HepG2 (cell line): ENCODE results near the gene CA4. TPM values are rescaled to one million over a fixed set of nuclear protein-coding genes. Genes with fewer than 3 reads are reported as not detected.

Experiments used
- FOXM1 ChIP-seq: sonication (generic); formaldehyde crosslinking; IDR thresholded peaks from 2 replicates; pipeline ENCODE4 v1.5.0; 2020; ENCODE audit warnings: missing genetic modification reagents
- HNRNPK ChIP-seq: fragments of 200-400 bp; formaldehyde crosslinking; IDR thresholded peaks from 2 replicates; pipeline ENCODE4 v1.6.1; 2018; ENCODE audit warnings: low read length, low read depth, moderate library complexity, mild to moderate bottlenecking; ENCODE audit not compliant: poor library complexity, severe bottlenecking
- MTA3 ChIP-seq: sonication (generic); formaldehyde crosslinking; IDR thresholded peaks from 2 replicates; pipeline ENCODE4 v1.4.0; 2020; ENCODE audit warnings: missing genetic modification reagents
- NFYC ChIP-seq: IDR thresholded peaks from 2 replicates; pipeline ENCODE4 v1.6.1; 2016; ENCODE audit warnings: missing genetic modification reagents, missing compliant biosample characterization
- SNAI1 ChIP-seq: sonication (generic); formaldehyde crosslinking; IDR thresholded peaks from 2 replicates; pipeline ENCODE4 v1.5.0; 2020; ENCODE audit warnings: mild to moderate bottlenecking, missing genetic modification reagents, borderline replicate concordance
- SSRP1 ChIP-seq: IDR thresholded peaks from 2 replicates; pipeline ENCODE4 v1.6.1; 2016; ENCODE audit warnings: control low read depth
- TRIM24 ChIP-seq: sonication (generic); formaldehyde crosslinking; IDR thresholded peaks from 2 replicates; pipeline ENCODE4 v1.8.0; 2022; ENCODE audit warnings: mild to moderate bottlenecking, missing genetic modification reagents
- YEATS2 ChIP-seq: sonication (generic); formaldehyde crosslinking; IDR thresholded peaks from 2 replicates; pipeline ENCODE4 v1.4.0; 2020; ENCODE audit warnings: missing genetic modification reagents, borderline replicate concordance
- ZMYM3 ChIP-seq: sonication (generic); formaldehyde crosslinking; IDR thresholded peaks from 2 replicates; pipeline ENCODE4 v1.5.1; 2020; ENCODE audit warnings: mild to moderate bottlenecking, missing genetic modification reagents
- ZNF180 ChIP-seq: sonication (generic); formaldehyde crosslinking; IDR thresholded peaks from 2 replicates; pipeline ENCODE4 v1.4.0; 2020; ENCODE audit warnings: low read depth, missing genetic modification reagents, borderline replicate concordance
- ZNF20 ChIP-seq: sonication (generic); formaldehyde crosslinking; IDR thresholded peaks from 2 replicates; pipeline ENCODE4 v1.4.0; 2020; ENCODE audit warnings: mild to moderate bottlenecking, moderate library complexity, missing genetic modification reagents
- ZNF343 ChIP-seq: sonication (generic); formaldehyde crosslinking; IDR thresholded peaks from 2 replicates; pipeline ENCODE4 v1.4.0; 2020; ENCODE audit warnings: mild to moderate bottlenecking, missing genetic modification reagents
- ZNF652 ChIP-seq: IDR thresholded peaks from 2 replicates; pipeline ENCODE4 v1.6.1; 2016; ENCODE audit warnings: low read depth, borderline replicate concordance
- ZNF703 ChIP-seq: sonication (generic); formaldehyde crosslinking; IDR thresholded peaks from 2 replicates; pipeline ENCODE4 v1.5.1; 2020; ENCODE audit warnings: missing genetic modification reagents, mild to moderate bottlenecking, moderate library complexity, borderline replicate concordance
- ZZZ3 ChIP-seq: sonication (generic); formaldehyde crosslinking; IDR thresholded peaks from 2 replicates; pipeline ENCODE4 v1.4.0; 2020; ENCODE audit warnings: missing genetic modification reagents, mild to moderate bottlenecking, borderline replicate concordance
- polyA plus RNA-seq, 8 experiments: library from polyadenylated mRNA; depleted of rRNA in 3 of 8; stranded (reverse) in 7 of 8; unstranded in 1 of 8; fragments of >200 nt; fragmentation: Illumina TruSeq in 4 of 8; extraction: Trizol in 4 of 8; gene quantifications; 2 replicates each; pipeline versions ENCODE4 v1.2.1 to v1.2.3, GENCODE V29; 2011 to 2016; ENCODE audit warnings: low read depth in 4 of 8, missing spikeins in 1 of 8, mixed read lengths in 1 of 8; ENCODE audit not compliant: insufficient read depth in 1 of 8
- total RNA-seq, 5 experiments: library from RNA; depleted of rRNA; stranded (reverse); fragments of >200 nt; fragmentation: Illumina TruSeq; extraction: Trizol; gene quantifications; 2 replicates each; pipeline ENCODE4 v1.2.3, GENCODE V29; 2016; ENCODE audit warnings: low read depth in 1 of 5
- TF ChIP-seq, protein P1 (sequence below), 2 experiments: sonication (generic) in 1 of 2; formaldehyde crosslinking in 1 of 2; IDR thresholded peaks; 2 replicates each; pipeline versions ENCODE4 v1.4.0 to v1.6.1; 2016 to 2020; ENCODE audit warnings: borderline replicate concordance in 1 of 2, low read depth in 1 of 2, mild to moderate bottlenecking in 1 of 2, missing genetic modification reagents in 1 of 2
- TF ChIP-seq, protein P2 (sequence below): sonication (generic); formaldehyde crosslinking; IDR thresholded peaks from 2 replicates; pipeline ENCODE4 v1.5.0; 2020; ENCODE audit warnings: mild to moderate bottlenecking, missing genetic modification reagents, borderline replicate concordance
- TF ChIP-seq, protein P3 (sequence below): IDR thresholded peaks from 2 replicates; pipeline ENCODE4 v1.6.1; 2016; ENCODE audit warnings: mild to moderate bottlenecking
- TF ChIP-seq, protein P4 (sequence below): sonication (generic); formaldehyde crosslinking; IDR thresholded peaks from 2 replicates; pipeline ENCODE4 v1.8.1; 2023; ENCODE audit warnings: mild to moderate bottlenecking, missing genetic modification reagents

CA4 gene
- total and polyA plus RNA-seq, 2 of the 13 experiments (the other 11 are each of a cell fraction or from before 2014, with no cell fraction given) = not detected

DNA sequence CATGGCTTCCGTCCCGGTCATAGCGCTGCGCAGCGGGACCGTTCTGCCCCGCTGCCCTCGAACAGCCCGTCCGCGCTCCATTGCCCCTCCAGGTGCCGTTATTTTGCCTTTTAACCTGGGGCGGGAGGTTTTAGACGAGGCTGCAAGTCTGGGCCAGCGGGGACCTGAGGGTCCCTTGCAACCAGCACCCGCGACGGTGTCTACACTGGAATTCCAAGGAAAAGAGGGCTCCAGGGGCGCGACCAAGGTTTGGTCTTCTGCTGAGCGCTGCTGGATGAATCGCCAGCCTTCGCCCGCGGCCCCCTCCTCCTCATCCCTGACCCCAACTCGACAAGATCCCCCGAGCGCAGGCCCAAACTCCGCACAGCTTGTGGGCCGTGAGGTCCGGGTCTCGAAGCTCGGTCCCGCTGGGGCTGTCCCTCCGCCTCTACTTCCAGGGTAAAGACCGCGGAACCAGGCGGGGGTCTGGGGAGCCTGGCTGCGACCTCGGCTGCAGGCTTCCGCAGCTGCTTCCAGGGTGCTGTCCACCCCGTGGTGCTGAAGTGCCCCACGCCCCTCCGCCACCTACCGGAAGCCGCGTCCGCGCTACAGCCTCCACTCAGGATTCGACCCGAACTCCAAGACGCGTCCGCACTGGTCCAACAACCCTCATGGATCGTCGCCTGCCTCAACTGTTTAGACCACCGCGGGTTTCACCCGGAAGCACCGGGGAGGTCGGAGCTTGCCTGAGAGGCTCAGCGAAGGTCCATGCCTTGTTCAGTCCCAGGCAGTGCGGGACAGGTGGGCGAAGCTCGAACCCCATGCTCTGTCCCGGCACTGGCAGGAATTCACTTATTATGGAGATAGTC lies 10.1 kb upstream of the CA4 start (continued):
- peak; percentile 88; the same call in 1 of the 2 replicates for TF ChIP-seq YEATS2 (CRISPR knock-in tag)
- peak; percentile 77; the same call in 1 of the 2 replicates for TF ChIP-seq SNAI1 (CRISPR knock-in tag)
- peak; percentile 73; the same call in 1 of the 2 replicates for TF ChIP-seq ZNF180 (CRISPR knock-in tag)
- TF ChIP-seq TRIM24 (CRISPR knock-in tag) = no peak
- TF ChIP-seq FOXM1 (CRISPR knock-in tag) = peak; percentile 91
- TF ChIP-seq HNRNPK = no peak
- TF ChIP-seq, protein P1, sequence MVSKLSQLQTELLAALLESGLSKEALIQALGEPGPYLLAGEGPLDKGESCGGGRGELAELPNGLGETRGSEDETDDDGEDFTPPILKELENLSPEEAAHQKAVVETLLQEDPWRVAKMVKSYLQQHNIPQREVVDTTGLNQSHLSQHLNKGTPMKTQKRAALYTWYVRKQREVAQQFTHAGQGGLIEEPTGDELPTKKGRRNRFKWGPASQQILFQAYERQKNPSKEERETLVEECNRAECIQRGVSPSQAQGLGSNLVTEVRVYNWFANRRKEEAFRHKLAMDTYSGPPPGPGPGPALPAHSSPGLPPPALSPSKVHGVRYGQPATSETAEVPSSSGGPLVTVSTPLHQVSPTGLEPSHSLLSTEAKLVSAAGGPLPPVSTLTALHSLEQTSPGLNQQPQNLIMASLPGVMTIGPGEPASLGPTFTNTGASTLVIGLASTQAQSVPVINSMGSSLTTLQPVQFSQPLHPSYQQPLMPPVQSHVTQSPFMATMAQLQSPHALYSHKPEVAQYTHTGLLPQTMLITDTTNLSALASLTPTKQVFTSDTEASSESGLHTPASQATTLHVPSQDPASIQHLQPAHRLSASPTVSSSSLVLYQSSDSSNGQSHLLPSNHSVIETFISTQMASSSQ (IDR thresholded peaks at IDR 0.05; ENCODE audit: low read depth) = no peak
- TF ChIP-seq, protein P1 (CRISPR knock-in tag; IDR thresholded peaks at IDR 0.05; ENCODE audit: borderline replicate concordance) = peak; percentile 62
- TF ChIP-seq, protein P2, sequence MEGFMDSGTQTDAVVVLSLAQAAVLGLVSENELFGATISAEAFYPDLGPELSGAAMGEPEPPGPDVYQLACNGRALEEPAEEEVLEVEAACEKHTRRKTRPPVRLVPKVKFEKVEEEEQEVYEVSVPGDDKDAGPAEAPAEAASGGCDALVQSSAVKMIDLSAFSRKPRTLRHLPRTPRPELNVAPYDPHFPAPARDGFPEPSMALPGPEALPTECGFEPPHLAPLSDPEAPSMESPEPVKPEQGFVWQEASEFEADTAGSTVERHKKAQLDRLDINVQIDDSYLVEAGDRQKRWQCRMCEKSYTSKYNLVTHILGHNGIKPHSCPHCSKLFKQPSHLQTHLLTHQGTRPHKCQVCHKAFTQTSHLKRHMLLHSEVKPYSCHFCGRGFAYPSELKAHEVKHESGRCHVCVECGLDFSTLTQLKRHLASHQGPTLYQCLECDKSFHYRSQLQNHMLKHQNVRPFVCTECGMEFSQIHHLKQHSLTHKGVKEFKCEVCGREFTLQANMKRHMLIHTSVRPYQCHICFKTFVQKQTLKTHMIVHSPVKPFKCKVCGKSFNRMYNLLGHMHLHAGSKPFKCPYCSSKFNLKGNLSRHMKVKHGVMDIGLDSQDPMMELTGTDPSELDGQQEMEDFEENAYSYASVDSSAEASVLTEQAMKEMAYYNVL (CRISPR knock-in tag) = peak; percentile 93
- TF ChIP-seq, protein P3, sequence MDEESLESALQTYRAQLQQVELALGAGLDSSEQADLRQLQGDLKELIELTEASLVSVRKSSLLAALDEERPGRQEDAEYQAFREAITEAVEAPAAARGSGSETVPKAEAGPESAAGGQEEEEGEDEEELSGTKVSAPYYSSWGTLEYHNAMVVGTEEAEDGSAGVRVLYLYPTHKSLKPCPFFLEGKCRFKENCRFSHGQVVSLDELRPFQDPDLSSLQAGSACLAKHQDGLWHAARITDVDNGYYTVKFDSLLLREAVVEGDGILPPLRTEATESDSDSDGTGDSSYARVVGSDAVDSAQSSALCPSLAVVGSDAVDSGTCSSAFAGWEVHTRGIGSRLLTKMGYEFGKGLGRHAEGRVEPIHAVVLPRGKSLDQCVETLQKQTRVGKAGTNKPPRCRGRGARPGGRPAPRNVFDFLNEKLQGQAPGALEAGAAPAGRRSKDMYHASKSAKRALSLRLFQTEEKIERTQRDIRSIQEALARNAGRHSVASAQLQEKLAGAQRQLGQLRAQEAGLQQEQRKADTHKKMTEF (CRISPR knock-in tag) = peak; percentile 96
- TF ChIP-seq, protein P4, sequence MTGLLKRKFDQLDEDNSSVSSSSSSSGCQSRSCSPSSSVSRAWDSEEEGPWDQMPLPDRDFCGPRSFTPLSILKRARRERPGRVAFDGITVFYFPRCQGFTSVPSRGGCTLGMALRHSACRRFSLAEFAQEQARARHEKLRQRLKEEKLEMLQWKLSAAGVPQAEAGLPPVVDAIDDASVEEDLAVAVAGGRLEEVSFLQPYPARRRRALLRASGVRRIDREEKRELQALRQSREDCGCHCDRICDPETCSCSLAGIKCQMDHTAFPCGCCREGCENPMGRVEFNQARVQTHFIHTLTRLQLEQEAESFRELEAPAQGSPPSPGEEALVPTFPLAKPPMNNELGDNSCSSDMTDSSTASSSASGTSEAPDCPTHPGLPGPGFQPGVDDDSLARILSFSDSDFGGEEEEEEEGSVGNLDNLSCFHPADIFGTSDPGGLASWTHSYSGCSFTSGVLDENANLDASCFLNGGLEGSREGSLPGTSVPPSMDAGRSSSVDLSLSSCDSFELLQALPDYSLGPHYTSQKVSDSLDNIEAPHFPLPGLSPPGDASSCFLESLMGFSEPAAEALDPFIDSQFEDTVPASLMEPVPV (CRISPR knock-in tag) = peak; percentile 94
- TF ChIP-seq ZNF703 (CRISPR knock-in tag) = peak; percentile 71; the same call in 1 of the 2 replicates
- TF ChIP-seq MTA3 (CRISPR knock-in tag) = no peak
- peak; percentile 91 for TF ChIP-seq ZNF343
- no peak; the same call in 1 of the 2 replicates for TF ChIP-seq ZZZ3 (CRISPR knock-in tag)
- peak; percentile 54; the same call in 1 of the 2 replicates for TF ChIP-seq ZNF652 (CRISPR knock-in tag)
- peak; percentile 58; the same call in 1 of the 2 replicates for TF ChIP-seq ZMYM3 (CRISPR knock-in tag)
- TF ChIP-seq NFYC (CRISPR knock-in tag) = peak; percentile 67
- peak; percentile 91; the same call in 1 of the 2 replicates for TF ChIP-seq ZNF20 (CRISPR knock-in tag)
- no peak for TF ChIP-seq SSRP1 (CRISPR knock-in tag)
